K562 (cell line): ENCODE measurements around the gene YTHDC2. TPM values are rescaled to one million over a fixed set of nuclear protein-coding genes. Genes with fewer than 3 reads are reported as not detected.

Source experiments
- ATAC-seq: fragments of 200-7000 bp; cut with Tn5 transposase; 3 replicates; pipeline ENCODE4 v1.9.1; 2020; ENCODE audit warnings: moderate library complexity
- BruUV-seq: library from RNA; stranded (reverse); fragments of 400-500 nt; replicated peaks from 2 replicates; lab custom pipeline; 2021; lab: Mats Ljungman, UMichigan
- CTCF ChIA-PET: fragments of 300-600 bp; formaldehyde crosslinking; extraction: SDS; loops from one replicate; lab custom pipeline; 2021; ENCODE audit warnings: low intra/inter-chr PET ratio; lab: Yijun Ruan, JAX
- POLR2A ChIA-PET: fragments of 300-600, 350-650 bp; sonication (Branson Sonifier 250); formaldehyde crosslinking; extraction: SDS; loops from one replicate; lab custom pipeline; 2021; ENCODE audit warnings: antibody characterized with exemption, inconsistent platforms; lab: Yijun Ruan, JAX
- DNase-seq, 4 experiments: peaks; one replicate each; pipeline versions ENCODE4 v3.0.0 to v3.0.0-alpha.2; 2011 to 2018; ENCODE audit warnings: low spot score in 3 of 4, mixed read lengths in 3 of 4; ENCODE audit errors: extremely low read depth in 1 of 4
- FAIRE-seq: peaks from 2 replicates; lab custom pipeline; 2011; peaks lifted over from hg19 to GRCh38; lab: Jason Lieb, UNC
- H2AFZ ChIP-seq: 2 replicates; pipeline ENCODE4 v1.6.0; 2011; ENCODE audit warnings: low read depth, low read length, control low read depth, inconsistent platforms
- H3K27ac ChIP-seq: fragments of 200-600 bp; 3 replicates; pipeline ENCODE4 v1.8.0; 2011; ENCODE audit warnings: low read depth, mild to moderate bottlenecking, control low read depth, inconsistent platforms, low read length, moderate library complexity, mixed read lengths; ENCODE audit errors: extremely low read depth
- H3K27me3 ChIP-seq, 2 experiments: fragments of 300-600 bp in 1 of 2; 2 replicates in 1 of 2; 3 replicates in 1 of 2; pipeline versions ENCODE4 v1.6.0 to v1.8.0; 2011; ENCODE audit warnings: inconsistent platforms in 2 of 2, low read length in 2 of 2, mild to moderate bottlenecking in 1 of 2, mixed read lengths in 1 of 2, moderate library complexity in 1 of 2; ENCODE audit not compliant: control insufficient read depth in 2 of 2, insufficient read depth in 2 of 2
- H3K36me3 ChIP-seq: fragments of 300-600 bp; 3 replicates; pipeline ENCODE4 v1.8.0; 2011; ENCODE audit warnings: mild to moderate bottlenecking, low read length, inconsistent platforms; ENCODE audit not compliant: control insufficient read depth, insufficient read depth
- H3K4me1 ChIP-seq, 2 experiments: fragments of 200-600 bp in 1 of 2; replicated peaks in 1 of 2; 2 replicates in 1 of 2; 3 replicates in 1 of 2; pipeline versions ENCODE4 v1.5.1 to v1.8.0; 2011; ENCODE audit warnings: inconsistent platforms in 2 of 2, low read length in 2 of 2, mild to moderate bottlenecking in 1 of 2, mixed read lengths in 1 of 2, moderate library complexity in 1 of 2; ENCODE audit not compliant: control insufficient read depth in 2 of 2, insufficient read depth in 2 of 2
- H3K4me2 ChIP-seq: 2 replicates; pipeline ENCODE4 v1.6.1; 2011; ENCODE audit warnings: low read length, control low read depth, inconsistent platforms, mixed read lengths; ENCODE audit not compliant: insufficient read depth
- H3K4me3 ChIP-seq: fragments of 200-600 bp; sonication (generic), shearing (Covaris generic); 2 replicates; pipeline ENCODE4 v1.5.1; 2016; ENCODE audit warnings: control low read depth, inconsistent platforms
- H3K79me2 ChIP-seq: fragments of 200-600 bp; 3 replicates; pipeline ENCODE4 v1.8.0; 2011; ENCODE audit warnings: low read length, inconsistent platforms; ENCODE audit not compliant: control insufficient read depth, insufficient read depth
- H3K9ac ChIP-seq, 2 experiments: 2 replicates each; pipeline versions ENCODE4 v1.6.0 to v1.6.1; 2011; ENCODE audit warnings: low read depth in 2 of 2, low read length in 2 of 2, control low read depth in 1 of 2, inconsistent platforms in 1 of 2, mild to moderate bottlenecking in 1 of 2, mixed read lengths in 1 of 2; ENCODE audit not compliant: insufficient read depth in 1 of 2
- H3K9me1 ChIP-seq: one replicate; pipeline ENCODE4 v1.6.0; 2011; ENCODE audit warnings: inconsistent platforms, mild to moderate bottlenecking, low read length, moderate library complexity; ENCODE audit not compliant: control insufficient read depth, insufficient read depth
- H3K9me3 ChIP-seq: replicated peaks from 2 replicates; pipeline ENCODE4 v1.5.1; 2011; ENCODE audit warnings: low read depth, low read length, inconsistent platforms; ENCODE audit not compliant: control insufficient read depth, insufficient read depth
- H4K20me1 ChIP-seq: replicated peaks from 2 replicates; pipeline ENCODE4 v1.6.1; 2011; ENCODE audit warnings: low read length, inconsistent platforms, mixed read lengths; ENCODE audit not compliant: control insufficient read depth, insufficient read depth
- BCL6 ChIP-seq: fragments of 250-450 bp; sonication (Bioruptor Pico); IDR thresholded peaks from 2 replicates; pipeline ENCODE4 v1.4.0; 2020
- CREBBP ChIP-seq: IDR thresholded peaks from one replicate; pipeline ENCODE4 v1.6.1; 2012; ENCODE audit warnings: low read depth, mild to moderate bottlenecking, control low read depth, inconsistent platforms, low read length
- CXXC5 ChIP-seq: fragments of 250-450 bp; sonication (Bioruptor Pico); IDR thresholded peaks from 2 replicates; pipeline ENCODE4 v1.8.0; 2022; ENCODE audit warnings: inconsistent platforms, mild to moderate bottlenecking, moderate library complexity
- FUS ChIP-seq: fragments of 200-400 bp; formaldehyde crosslinking; optimal IDR thresholded peaks from 2 replicates; pipeline ENCODE3; 2017; ENCODE audit warnings: low read depth, low read length
- IFI16 ChIP-seq: fragments of 250-450 bp; sonication (Bioruptor Pico); IDR thresholded peaks from 2 replicates; pipeline ENCODE4 v2.1.2; 2022; ENCODE audit warnings: mild to moderate bottlenecking, inconsistent platforms
- RNF219 ChIP-seq: fragments of 250-450 bp; sonication (Bioruptor Pico); IDR thresholded peaks from 2 replicates; pipeline ENCODE4 v1.5.0; 2022; ENCODE audit warnings: mild to moderate bottlenecking
- TAF7 ChIP-seq: fragments of 450-650 bp; IDR thresholded peaks from 2 replicates; pipeline ENCODE4 v1.6.1; 2016; ENCODE audit warnings: missing genetic modification characterization, missing compliant biosample characterization
- TCF3 ChIP-seq: sonication (generic); formaldehyde crosslinking; IDR thresholded peaks from 2 replicates; pipeline ENCODE4 v1.4.0; 2020; ENCODE audit warnings: mild to moderate bottlenecking, missing genetic modification reagents
- ZBTB49 ChIP-seq: sonication (generic); formaldehyde crosslinking; IDR thresholded peaks from 2 replicates; pipeline ENCODE4 v1.8.0; 2022; ENCODE audit warnings: missing genetic modification reagents, mild to moderate bottlenecking, borderline replicate concordance
- ZNF695 ChIP-seq: fragments of 450-650 bp; formaldehyde crosslinking; IDR thresholded peaks from 2 replicates; pipeline ENCODE4 v1.4.0; 2020; ENCODE audit warnings: mild to moderate bottlenecking, moderate library complexity
- WGBS: fragments of 100-300 bp; shearing (Covaris generic); methylation state at CpG from one replicate; pipeline ENCODE4 v1.1.6; 2016; ENCODE audit warnings: low coverage, mixed read lengths; ENCODE audit not compliant: insufficient coverage; ENCODE audit errors: missing lambda C conversion rate; 5-methylcytosine and 5-hydroxymethylcytosine counted together
- in situ Hi-C: fragments of 300-500 bp; cut with MboI; formaldehyde crosslinking; loops from 4 replicates; pipeline ENCODE4 v1.15.0; 2018; ENCODE audit warnings: inconsistent platforms, mixed read lengths
- intact Hi-C: fragments of 100-400 bp; cut with micrococcal nuclease; formaldehyde crosslinking; loops from 2 replicates; pipeline ENCODE4 v1.14.2; 2022
- polyA plus RNA-seq, 8 experiments: library from polyadenylated mRNA; depleted of rRNA in 4 of 8; stranded (reverse) in 5 of 8; unstranded in 3 of 8; fragments of >200 nt; fragmentation: Nextera tagmentation in 2 of 8; fragmentation: Illumina TruSeq in 1 of 8; extraction: Ambion mirVana in 2 of 8; extraction: Trizol in 1 of 8; gene quantifications; 2 replicates each; pipeline versions ENCODE4 v1.2.1 to v1.2.3, GENCODE V29; 2011 to 2014; ENCODE audit warnings: inconsistent platforms in 1 of 8, missing spikeins in 1 of 8
- total RNA-seq, 7 experiments: library from RNA; depleted of rRNA in 6 of 7; stranded (reverse); fragments of >200 nt in 6 of 7; fragmentation: Illumina TruSeq in 2 of 7; extraction: Trizol in 2 of 7; gene quantifications; 2 replicates each; pipeline versions ENCODE4 v1.2.1 to v1.2.3, GENCODE V29; 2011 to 2021; ENCODE audit warnings: low replicate concordance in 1 of 7

YTHDC2 gene
- total and polyA plus RNA-seq, 9 of the 15 experiments (the other 6 are each of a cell fraction or from before 2014, with no cell fraction given) = 2.7 to 21.6 (median 15.9) TPM

- Histone ChIP-seq H3K27me3 (peaks cover 5 to 24% of the 10 kb centered on the region in 2 experiments; a peak in 3 of 5 replicates), H3K9me3 (peaks cover 3% of the 10 kb centered on the region), H3K27ac (no peak within 1 kb of the TSS), H3K36me3 (no peaks in the 10 kb centered on the region), H3K4me3 (no peak within 1 kb of the TSS), H3K9me1 (no peaks in the 10 kb centered on the region), H3K4me2 (no peak within 1 kb of the TSS), H3K79me2 (no peaks in the 10 kb centered on the region), H4K20me1 (no peaks in the 10 kb centered on the region), H3K9ac (no peak within 1 kb of the TSS), H2AFZ (no peak within 1 kb of the TSS), H3K4me1 (peaks cover 0 to 12% of the 10 kb centered on the region in 2 experiments; a peak in 2 of 5 replicates)
- FAIRE-seq (no peak), ATAC-seq (no peak), DNase-seq (no peak)
- intact Hi-C loops (no loop called here), in situ Hi-C loops (no loop called here)
- no peak for TF ChIP-seq ZBTB49 (CRISPR knock-in tag)
- TF ChIP-seq CXXC5 = no peak
- no peak for TF ChIP-seq ZNF695 (CRISPR knock-in tag)
- TF ChIP-seq TAF7 (tag) = no peak
- no peak for TF ChIP-seq BCL6 (CRISPR knock-in tag)
- no peak for TF ChIP-seq IFI16 (CRISPR knock-in tag)
- TF ChIP-seq RNF219 = no peak
- TF ChIP-seq CREBBP = no peak
- no peak for TF ChIP-seq FUS
- TF ChIP-seq TCF3 (CRISPR knock-in tag) = no peak
- ChIA-PET CTCF (no interaction called here), POLR2A (no interaction called here)
- BruUV-seq = no TSS peak
- WGBS = 30% methylated on average over 64 of the region's 86 CpGs
These were observed 25.5 kb upstream of the YTHDC2 start, which contains the start of gene MCC for GRCh38 chr5:113487781-113488644. Gene MCC, minus strand, starts transcription at chr5:113488453.
